ENCODE measurements around the gene PDZK1IP1.

- TF ChIP-seq CTCF (IDR thresholded peaks at IDR 0.05; ENCODE audit: extremely low read depth in 1 of 2, insufficient read depth in 1 of 2, low read depth in 1 of 2, low read length in 2 of 2) = no peak
- no peak for TF ChIP-seq EZH2 (IDR thresholded peaks at IDR 0.05; ENCODE audit: borderline replicate concordance, low read depth, low read length, severe bottlenecking)
- TF ChIP-seq MAX (IDR thresholded peaks at IDR 0.05; ENCODE audit: insufficient read depth, insufficient read length) = no peak
These were observed 41.0 kb upstream of the PDZK1IP1 start for GRCh38 chr1:47230692-47231300.
